Dendritic cell treated with granulocyte-macrophage colony-stimulating factor and Interleukin-4, amounts not matched to agents 40 ng/mL and 50 ng/mL, for 4 days (primary cell): ENCODE results near the gene OR10A4.

Source experiments
- H3K27ac Mint-ChIP-seq: one replicate; pipeline ENCODE4 v1.8.0; 2022; ENCODE audit warnings: mild to moderate bottlenecking, mixed read lengths
- H3K27me3 Mint-ChIP-seq: one replicate; pipeline ENCODE4 v1.8.0; 2022; ENCODE audit warnings: mild to moderate bottlenecking, mixed read lengths
- H3K36me3 Mint-ChIP-seq: one replicate; pipeline ENCODE4 v1.8.0; 2022; ENCODE audit warnings: low read depth, mixed read lengths
- H3K4me1 Mint-ChIP-seq: one replicate; pipeline ENCODE4 v1.8.0; 2022; ENCODE audit warnings: low read depth, mixed read lengths
- H3K4me3 Mint-ChIP-seq: one replicate; pipeline ENCODE4 v1.8.0; 2022; ENCODE audit warnings: mild to moderate bottlenecking, moderate library complexity, mixed read lengths
- H3K9me3 Mint-ChIP-seq: one replicate; pipeline ENCODE4 v1.8.0; 2022; ENCODE audit warnings: mixed read lengths
- intact Hi-C: fragments of 100-400 bp; cut with micrococcal nuclease; formaldehyde crosslinking; loops from one replicate; pipeline ENCODE4 v1.15.0; 2022

OR10A4 gene

GRCh38 chr11:6920702-6921101, 44.3 kb downstream of the OR10A4 start, which contains the start of gene OR2D3:
Gene OR2D3 (plus strand): TSS chr11:6921002. CDS start chr11:6921002, 0 bp downstream.
- intact Hi-C loops: no loop called here
- no peaks in the 10 kb centered on the region for H3K36me3 Mint-ChIP-seq
- H3K9me3 Mint-ChIP-seq: no peaks in the 10 kb centered on the region
- peaks cover 7% of the 10 kb centered on the region for H3K27me3 Mint-ChIP-seq
- H3K27ac Mint-ChIP-seq: no peak within 1 kb of the TSS
- H3K4me1 Mint-ChIP-seq: peaks cover 3% of the 10 kb centered on the region
- H3K4me3 Mint-ChIP-seq: no peak within 1 kb of the TSS

GRCh38 chr11:6925007-6925577, 48.7 kb downstream of the OR10A4 start:
- H3K9me3 Mint-ChIP-seq: no peaks in the 10 kb centered on the region
- H3K4me1 Mint-ChIP-seq: peaks cover 18% of the 10 kb centered on the region
- H3K36me3 Mint-ChIP-seq: no peaks in the 10 kb centered on the region
- H3K27ac Mint-ChIP-seq: no peak overlapping the region
- peaks cover 27% of the 10 kb centered on the region for H3K27me3 Mint-ChIP-seq
- H3K4me3 Mint-ChIP-seq: no peak overlapping the region
- intact Hi-C loops: no loop called here

- Mint-ChIP-seq H3K4me3 (peak overlapping the region; percentile 80), H3K27ac (no peak overlapping the region), H3K4me1 (peaks cover 18% of the 10 kb centered on the region), H3K9me3 (no peaks in the 10 kb centered on the region), H3K27me3 (peaks cover 27% of the 10 kb centered on the region), H3K36me3 (no peaks in the 10 kb centered on the region)
- intact Hi-C loops: no loop called here
These were observed 49.3 kb downstream of the OR10A4 start for GRCh38 chr11:6925636-6926207.

- intact Hi-C loops: no loop called here
- Mint-ChIP-seq H3K36me3 (no peaks in the 10 kb centered on the region), H3K27ac (no peak within 1 kb of the TSS), H3K4me3 (peak within 1 kb of the TSS; percentile 80), H3K27me3 (peaks cover 27% of the 10 kb centered on the region), H3K9me3 (no peaks in the 10 kb centered on the region), H3K4me1 (peaks cover 18% of the 10 kb centered on the region)
These were observed 50.0 kb downstream of the OR10A4 start, which contains the start of gene ZNF215 for GRCh38 chr11:6926208-6927029. Gene ZNF215 (plus strand): TSS chr11:6926426. CDS start chr11:6932273, 5,847 bp downstream.

- H3K4me1 Mint-ChIP-seq: peaks cover 18% of the 10 kb centered on the region
- H3K27me3 Mint-ChIP-seq: peaks cover 27% of the 10 kb centered on the region
- intact Hi-C loops: no loop called here
- H3K27ac Mint-ChIP-seq: no peak overlapping the region
- peak overlapping the region; percentile 80 for H3K4me3 Mint-ChIP-seq
- no peaks in the 10 kb centered on the region for H3K36me3 Mint-ChIP-seq
- no peaks in the 10 kb centered on the region for H3K9me3 Mint-ChIP-seq
These were observed 50.7 kb downstream of the OR10A4 start for GRCh38 chr11:6927030-6927617.
